Measurements from ENCODE around the gene SMIM11.
"Not testable (repeated sequence)": the region's sequence is repeated elsewhere in the genome, so short reads cannot be mapped to it uniquely, and the experiment has no call there.

Gene SMIM11

DNA sequence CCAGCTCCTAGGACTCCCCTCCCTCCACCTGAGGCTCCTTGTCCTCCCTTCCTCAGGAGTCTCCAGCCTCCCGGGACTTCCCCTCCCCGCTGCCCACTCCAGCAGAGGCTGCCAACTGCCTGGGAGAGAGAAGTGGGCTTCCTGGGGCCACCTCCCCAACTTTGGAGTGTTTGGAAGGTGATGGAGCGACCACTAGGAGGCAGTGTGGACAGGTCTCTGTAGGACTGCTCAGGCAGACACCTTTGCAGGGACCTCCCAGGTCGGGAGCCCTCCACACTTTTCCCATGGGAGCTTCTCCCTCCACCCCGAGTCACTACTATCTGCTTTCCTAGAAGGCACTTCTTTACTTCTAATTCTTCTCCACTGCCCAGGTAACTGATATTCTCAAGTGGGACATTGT lies 29.4 kb downstream of the SMIM11 start:
- not testable (repeated sequence) for H3K9me2 ChIP-seq (replicated peaks; ENCODE audit: control insufficient read depth, low read length); H3K4me3 ChIP-seq (ENCODE audit: low read length); H3K4me2 ChIP-seq (ENCODE audit: low read length); H3K79me2 ChIP-seq (ENCODE audit: control insufficient read depth, low read length); H3K27me3 ChIP-seq (ENCODE audit: control insufficient read depth, low read length); H3K9me3 ChIP-seq (ENCODE audit: control insufficient read depth, insufficient read depth, low read length); H3K27ac ChIP-seq (ENCODE audit: low read depth, low read length); H4K20me1 ChIP-seq (ENCODE audit: control insufficient read depth, insufficient read depth, low read depth, low read length); H3K36me3 ChIP-seq (ENCODE audit: control insufficient read depth, low read length); H3F3A ChIP-seq (ENCODE audit: control insufficient read depth, insufficient read depth); H3K4me1 ChIP-seq (ENCODE audit: control insufficient read depth, low read length)

DNA sequence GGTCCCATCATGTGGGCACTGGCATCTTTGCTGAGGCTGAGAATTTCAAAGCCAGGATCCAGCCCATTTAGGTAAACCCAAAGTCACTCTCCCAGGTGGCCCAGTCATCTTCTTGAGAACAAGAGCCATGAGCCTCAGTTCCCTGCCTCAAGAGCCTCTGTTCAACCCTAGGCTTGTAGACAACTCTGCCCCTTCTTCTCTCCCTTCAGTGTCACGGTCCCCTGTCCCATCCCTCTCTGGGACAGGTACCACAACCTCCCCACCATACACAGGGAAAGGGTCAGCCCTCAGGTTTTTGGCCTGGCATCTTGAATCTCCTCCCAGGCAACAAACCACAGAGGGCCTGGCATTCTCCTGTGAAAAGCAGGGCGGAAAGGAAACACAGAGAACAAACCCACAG lies 30.4 kb downstream of the SMIM11 start:
- H3K4me1 ChIP-seq (ENCODE audit: control insufficient read depth, low read length); H3K9me2 ChIP-seq (replicated peaks; ENCODE audit: control insufficient read depth, low read length); H3K4me3 ChIP-seq (ENCODE audit: low read length); H3F3A ChIP-seq (ENCODE audit: control insufficient read depth, insufficient read depth); H3K27me3 ChIP-seq (ENCODE audit: control insufficient read depth, low read length); H3K4me2 ChIP-seq (ENCODE audit: low read length); H3K27ac ChIP-seq (ENCODE audit: low read depth, low read length); H3K79me2 ChIP-seq (ENCODE audit: control insufficient read depth, low read length); H3K9me3 ChIP-seq (ENCODE audit: control insufficient read depth, insufficient read depth, low read length); H3K36me3 ChIP-seq (ENCODE audit: control insufficient read depth, low read length); H4K20me1 ChIP-seq (ENCODE audit: control insufficient read depth, insufficient read depth, low read depth, low read length): not testable (repeated sequence)

DNA sequence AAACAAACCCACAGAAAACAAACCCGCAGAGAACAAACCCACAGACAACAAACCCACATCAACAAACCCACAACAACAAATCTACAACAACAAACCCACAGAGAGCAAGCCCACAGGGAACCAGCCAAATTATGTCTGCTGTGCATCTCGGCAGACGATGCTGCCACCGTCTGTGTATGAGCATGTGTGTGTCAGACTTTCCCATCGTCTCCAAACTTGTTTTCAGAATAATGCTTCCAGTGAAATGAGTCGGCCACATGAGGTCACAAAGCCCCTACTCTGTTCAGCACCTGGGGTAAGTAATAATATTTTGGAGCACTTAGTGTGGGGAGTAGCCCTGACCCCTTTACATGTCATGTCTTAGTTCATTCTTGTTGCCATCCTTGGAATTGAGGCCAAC lies 30.8 kb downstream of the SMIM11 start:
- H3F3A ChIP-seq (ENCODE audit: control insufficient read depth, insufficient read depth); H3K4me1 ChIP-seq (ENCODE audit: control insufficient read depth, low read length); H3K9me3 ChIP-seq (ENCODE audit: control insufficient read depth, insufficient read depth, low read length); H3K4me2 ChIP-seq (ENCODE audit: low read length); H3K36me3 ChIP-seq (ENCODE audit: control insufficient read depth, low read length); H3K4me3 ChIP-seq (ENCODE audit: low read length); H3K27me3 ChIP-seq (ENCODE audit: control insufficient read depth, low read length); H4K20me1 ChIP-seq (ENCODE audit: control insufficient read depth, insufficient read depth, low read depth, low read length); H3K79me2 ChIP-seq (ENCODE audit: control insufficient read depth, low read length); H3K27ac ChIP-seq (ENCODE audit: low read depth, low read length); H3K9me2 ChIP-seq (replicated peaks; ENCODE audit: control insufficient read depth, low read length): not testable (repeated sequence)

DNA sequence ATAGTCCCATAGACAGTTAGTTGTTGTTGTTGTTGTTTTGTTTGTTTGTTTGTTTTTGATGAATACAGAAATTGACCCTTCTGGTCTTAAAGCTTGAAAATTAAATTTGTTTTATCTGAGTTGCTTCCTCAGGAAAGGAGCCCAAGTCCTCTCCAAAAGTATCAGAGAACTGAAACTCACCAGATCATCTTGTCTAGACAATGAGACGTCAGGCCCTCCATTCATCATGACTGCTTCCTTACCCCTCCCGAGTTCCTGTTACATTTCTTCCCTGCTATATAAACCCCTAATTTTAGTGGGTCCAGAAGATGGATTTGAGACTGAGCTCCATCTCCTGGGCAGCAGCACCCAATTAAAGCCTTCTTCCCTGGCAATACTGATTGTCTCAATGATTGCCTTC lies 31.4 kb downstream of the SMIM11 start:
- not testable (repeated sequence) for H3K79me2 ChIP-seq (ENCODE audit: control insufficient read depth, low read length); H3K4me2 ChIP-seq (ENCODE audit: low read length); H3K9me2 ChIP-seq (replicated peaks; ENCODE audit: control insufficient read depth, low read length); H3K36me3 ChIP-seq (ENCODE audit: control insufficient read depth, low read length); H3F3A ChIP-seq (ENCODE audit: control insufficient read depth, insufficient read depth); H3K27me3 ChIP-seq (ENCODE audit: control insufficient read depth, low read length); H3K9me3 ChIP-seq (ENCODE audit: control insufficient read depth, insufficient read depth, low read length); H3K27ac ChIP-seq (ENCODE audit: low read depth, low read length); H3K4me3 ChIP-seq (ENCODE audit: low read length); H3K4me1 ChIP-seq (ENCODE audit: control insufficient read depth, low read length); H4K20me1 ChIP-seq (ENCODE audit: control insufficient read depth, insufficient read depth, low read depth, low read length)

DNA sequence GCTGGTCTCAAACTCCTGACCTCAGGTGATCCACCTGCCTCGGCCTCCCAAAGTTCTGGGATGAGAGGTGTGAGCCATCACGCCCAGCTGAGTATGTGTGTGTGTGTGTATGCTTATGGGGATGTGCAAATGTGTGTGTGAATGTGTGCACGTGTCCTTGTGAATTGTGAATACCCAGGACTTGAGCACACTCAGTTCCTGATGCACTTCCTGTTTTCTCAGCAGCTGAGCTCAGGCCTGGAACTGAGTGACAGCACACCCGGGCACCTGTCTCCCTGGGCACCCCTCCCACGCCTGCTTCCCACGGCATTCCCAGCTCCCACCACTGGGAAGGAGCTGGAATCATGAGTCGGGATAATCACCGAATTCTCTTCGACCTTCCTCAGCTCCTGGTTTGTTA lies 32.0 kb downstream of the SMIM11 start:
- not testable (repeated sequence) for H3K27me3 ChIP-seq (ENCODE audit: control insufficient read depth, low read length); H3K4me1 ChIP-seq (ENCODE audit: control insufficient read depth, low read length); H3K9me3 ChIP-seq (ENCODE audit: control insufficient read depth, insufficient read depth, low read length)

DNA sequence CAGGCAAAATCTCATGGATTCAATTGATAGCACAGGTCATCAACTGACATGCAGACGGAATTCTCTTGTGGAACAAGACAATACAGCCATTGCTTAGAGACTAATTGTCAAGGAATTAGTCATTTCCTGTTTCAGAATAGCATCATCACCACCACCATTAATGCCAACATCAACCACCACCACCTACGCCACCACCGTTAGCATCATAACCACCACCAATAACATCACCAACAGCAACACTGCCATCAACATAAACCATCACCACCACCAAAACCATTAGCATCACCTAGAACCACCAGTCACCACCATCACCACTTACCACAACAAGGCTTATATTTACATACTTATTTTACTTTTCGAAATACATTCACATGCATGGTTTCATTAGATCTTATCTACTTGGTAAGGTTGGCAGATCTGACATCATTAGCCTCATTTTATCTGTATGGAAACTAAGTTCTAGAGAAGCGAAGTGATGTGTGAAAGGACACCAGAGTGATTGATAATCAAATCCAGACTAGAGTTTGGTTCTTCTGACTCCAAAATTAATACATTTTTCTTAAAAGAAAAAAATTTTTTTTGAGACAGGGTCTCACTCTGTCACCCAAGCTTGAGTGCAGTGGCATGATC lies 42.3 kb downstream of the SMIM11 start:
- H3K36me3 ChIP-seq (ENCODE audit: control insufficient read depth, low read length); H3K9me3 ChIP-seq (ENCODE audit: control insufficient read depth, insufficient read depth, low read length); H3K4me1 ChIP-seq (ENCODE audit: control insufficient read depth, low read length); H3K79me2 ChIP-seq (ENCODE audit: control insufficient read depth, low read length); H3K4me2 ChIP-seq (ENCODE audit: low read length); H3K4me3 ChIP-seq (ENCODE audit: low read length); H3K27me3 ChIP-seq (ENCODE audit: control insufficient read depth, low read length); H3K27ac ChIP-seq (ENCODE audit: low read depth, low read length); H3K9me2 ChIP-seq (replicated peaks; ENCODE audit: control insufficient read depth, low read length); H4K20me1 ChIP-seq (ENCODE audit: control insufficient read depth, insufficient read depth, low read depth, low read length); H3F3A ChIP-seq (ENCODE audit: control insufficient read depth, insufficient read depth): not testable (repeated sequence)

More for the DNA sequence above, 32.0 kb downstream of the SMIM11 start:
- not testable (repeated sequence) for H3F3A ChIP-seq (ENCODE audit: control insufficient read depth, insufficient read depth); H3K4me2 ChIP-seq (ENCODE audit: low read length); H3K79me2 ChIP-seq (ENCODE audit: control insufficient read depth, low read length); H3K27ac ChIP-seq (ENCODE audit: low read depth, low read length); H3K4me3 ChIP-seq (ENCODE audit: low read length); H3K9me2 ChIP-seq (replicated peaks; ENCODE audit: control insufficient read depth, low read length); H4K20me1 ChIP-seq (ENCODE audit: control insufficient read depth, insufficient read depth, low read depth, low read length); H3K36me3 ChIP-seq (ENCODE audit: control insufficient read depth, low read length)

DNA sequence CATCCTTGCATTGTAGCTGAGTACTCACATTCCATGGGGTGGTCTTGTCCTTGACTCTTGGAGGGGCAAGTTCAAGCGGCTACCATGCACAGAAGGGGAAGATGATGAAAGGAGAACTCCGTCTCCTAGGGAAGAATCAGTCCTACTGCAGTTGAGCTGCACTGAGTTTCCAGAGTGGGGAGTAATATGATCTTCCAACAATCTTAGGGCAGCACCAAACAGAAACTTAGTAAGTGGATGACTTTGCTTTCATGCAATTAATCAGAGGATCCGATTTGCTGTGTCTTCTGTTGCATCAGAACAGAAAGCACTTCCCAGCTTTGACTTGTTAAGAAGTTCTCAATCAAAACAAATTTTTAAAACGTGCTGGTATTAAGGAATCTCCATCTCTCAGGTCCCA lies 48.5 kb downstream of the SMIM11 start, which contains the start of gene SMIM34:
SMIM34 (minus strand) TSS at position 147 of the 400 bp plus-strand sequence; CDS start at position 35, 112 bp downstream.
- not testable (repeated sequence) for H3K27ac ChIP-seq (ENCODE audit: low read depth, low read length); H3K79me2 ChIP-seq (ENCODE audit: control insufficient read depth, low read length); H3K4me3 ChIP-seq (ENCODE audit: low read length); H3K9me3 ChIP-seq (ENCODE audit: control insufficient read depth, insufficient read depth, low read length); H3F3A ChIP-seq (ENCODE audit: control insufficient read depth, insufficient read depth); H3K4me2 ChIP-seq (ENCODE audit: low read length); H3K36me3 ChIP-seq (ENCODE audit: control insufficient read depth, low read length); H3K4me1 ChIP-seq (ENCODE audit: control insufficient read depth, low read length); H4K20me1 ChIP-seq (ENCODE audit: control insufficient read depth, insufficient read depth, low read depth, low read length); H3K27me3 ChIP-seq (ENCODE audit: control insufficient read depth, low read length); H3K9me2 ChIP-seq (replicated peaks; ENCODE audit: control insufficient read depth, low read length)

DNA sequence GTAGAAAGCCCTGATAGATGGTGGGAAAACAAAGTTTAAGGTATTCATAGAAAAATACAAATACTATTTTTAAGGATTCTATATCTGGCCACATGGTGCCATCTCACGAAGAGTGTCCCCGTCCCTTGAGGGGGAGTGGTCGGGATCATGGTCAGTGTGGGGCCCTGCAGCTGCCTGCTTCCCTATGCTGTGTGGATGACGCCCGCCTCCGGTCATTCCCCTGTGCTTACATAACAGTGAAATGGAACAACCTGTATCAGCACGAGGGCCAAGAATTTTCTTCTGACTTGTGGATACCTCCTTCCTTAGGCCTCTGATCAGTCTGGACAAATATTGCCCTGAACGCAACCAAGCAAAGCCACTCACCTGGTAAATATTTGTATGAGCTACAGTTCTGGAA lies 52.0 kb downstream of the SMIM11 start:
- not testable (repeated sequence) for H3K27me3 ChIP-seq (ENCODE audit: control insufficient read depth, low read length); H3F3A ChIP-seq (ENCODE audit: control insufficient read depth, insufficient read depth); H3K4me2 ChIP-seq (ENCODE audit: low read length); H3K9me3 ChIP-seq (ENCODE audit: control insufficient read depth, insufficient read depth, low read length); H3K27ac ChIP-seq (ENCODE audit: low read depth, low read length); H3K9me2 ChIP-seq (replicated peaks; ENCODE audit: control insufficient read depth, low read length); H3K36me3 ChIP-seq (ENCODE audit: control insufficient read depth, low read length); H3K79me2 ChIP-seq (ENCODE audit: control insufficient read depth, low read length); H3K4me1 ChIP-seq (ENCODE audit: control insufficient read depth, low read length); H3K4me3 ChIP-seq (ENCODE audit: low read length); H4K20me1 ChIP-seq (ENCODE audit: control insufficient read depth, insufficient read depth, low read depth, low read length)

All from DOHH2 (cell line).